Stimulated activated CD8-positive, alpha-beta memory T cell treated with anti-CD3 and anti-CD28 coated beads, Interleukin-12 subunit alpha, Interleukin-12 subunit beta, amount 100 ng/mL, for 24 hours (primary cell): ENCODE measurements around the gene WWOX.

ENCODE experiments used
- DNase-seq: peaks from one replicate; pipeline ENCODE4 v3.0.0-alpha.2; 2020; ENCODE audit errors: extremely low read depth

Gene WWOX

DNA sequence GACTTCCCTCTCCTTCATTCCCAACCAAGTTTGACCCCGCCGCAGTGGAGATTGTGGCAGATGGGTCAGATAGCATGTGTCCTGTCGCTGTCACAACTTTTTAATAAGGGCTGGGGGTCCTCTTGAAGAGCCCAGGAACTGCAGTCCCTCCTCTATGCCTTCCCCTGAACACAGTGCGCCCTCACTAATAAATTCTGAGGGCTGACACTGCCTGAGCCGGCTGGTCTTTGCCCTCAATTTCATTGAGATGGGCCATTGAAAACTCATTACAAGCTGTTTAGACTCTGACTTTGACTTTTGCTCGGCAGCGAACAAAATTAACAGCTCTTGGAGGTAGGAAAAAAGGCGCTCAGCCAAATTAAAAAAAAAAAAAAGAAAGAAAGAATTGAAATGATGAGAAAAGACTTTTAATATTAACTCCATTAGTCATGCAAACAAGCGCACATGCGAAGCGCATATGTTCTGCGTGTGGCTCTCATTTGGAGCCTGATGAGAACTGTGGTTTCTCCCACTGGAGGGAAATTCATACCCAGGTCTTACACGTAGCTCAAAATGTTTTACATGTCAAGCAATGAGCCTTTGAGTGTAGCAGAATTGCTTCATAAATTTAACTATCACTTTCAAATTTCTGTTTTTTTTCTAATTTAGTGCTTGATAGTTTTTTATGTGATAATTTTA is 704.7 kb downstream of the WWOX start:
- DNase-seq, result no peak

- DNase-seq, result no peak
These were observed 706.1 kb downstream of the WWOX start for GRCh38 chr16:78805556-78805955.

DNA sequence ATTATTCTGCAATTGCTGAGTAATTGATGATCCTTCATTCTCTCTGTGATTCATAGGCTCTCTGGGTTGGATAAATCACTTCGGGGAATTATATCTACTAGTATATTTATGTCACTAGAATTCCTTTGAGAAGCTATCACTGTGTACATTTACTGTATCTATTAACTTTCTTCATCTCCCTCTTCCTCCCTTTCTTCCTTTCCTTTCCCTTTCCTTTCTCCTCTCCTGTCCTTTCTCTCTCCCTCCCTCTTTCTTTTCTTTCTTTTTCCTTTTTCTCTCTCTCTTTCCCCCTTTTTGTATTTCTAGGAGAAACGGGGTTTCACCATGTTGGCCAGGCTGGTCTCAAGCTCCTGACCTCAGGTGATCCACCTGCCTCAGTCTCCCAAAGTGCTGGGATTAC is 711.8 kb downstream of the WWOX start:
- no peak for DNase-seq

GRCh38 chr16:78812582-78812981 is 713.1 kb downstream of the WWOX start:
- DNase-seq, result no peak

DNA sequence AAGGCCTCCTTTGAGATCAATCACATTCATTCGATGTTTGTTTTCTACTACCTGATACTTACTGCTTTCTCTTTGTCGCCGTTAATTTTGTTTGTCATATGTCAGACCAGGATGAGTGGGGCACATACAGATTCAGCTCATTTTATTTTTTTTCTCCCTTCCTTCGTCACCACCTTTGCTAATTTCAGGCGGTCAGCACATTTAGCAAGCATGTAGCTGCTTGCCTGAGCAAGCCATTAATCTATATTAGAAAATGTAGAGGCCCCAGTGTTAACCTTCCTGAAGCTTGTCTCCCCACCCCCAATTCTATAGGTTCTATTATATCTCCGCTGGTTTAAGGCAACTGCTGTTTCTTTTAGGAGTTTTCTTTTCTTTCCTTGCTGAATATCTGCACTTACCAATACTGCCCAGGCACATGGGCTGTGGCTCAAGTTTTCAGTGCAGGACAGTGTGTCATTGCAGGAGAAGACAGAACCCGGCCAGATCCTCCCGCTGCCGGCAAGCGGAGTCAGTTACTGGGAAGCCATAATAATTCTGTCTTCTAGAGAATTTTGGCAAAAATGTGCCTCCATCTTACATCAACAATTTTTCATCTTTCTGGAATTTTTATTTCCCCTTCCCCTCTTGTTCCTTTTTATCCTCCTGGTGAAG is 714.3 kb downstream of the WWOX start:
- no peak for DNase-seq

DNA sequence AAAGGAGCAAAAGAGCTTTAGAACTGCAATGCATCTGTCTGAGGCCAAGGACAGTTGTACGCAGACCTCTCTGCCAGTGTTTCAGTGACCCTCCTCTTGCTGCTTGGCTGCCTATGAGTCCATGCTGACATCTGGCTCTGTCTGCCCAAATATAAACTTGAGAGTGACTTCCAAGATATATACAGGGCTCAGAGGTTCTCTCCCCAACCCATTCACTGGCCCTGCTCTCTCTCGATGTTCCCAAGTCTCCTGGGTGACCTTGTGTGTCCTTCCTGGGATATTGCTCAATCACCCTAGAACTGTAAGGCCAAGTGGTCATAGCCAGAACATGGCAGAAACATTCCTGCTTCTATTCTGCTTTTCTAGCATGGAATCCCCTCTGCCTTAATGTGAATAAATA is 716.3 kb downstream of the WWOX start:
- DNase-seq, result no peak

DNA sequence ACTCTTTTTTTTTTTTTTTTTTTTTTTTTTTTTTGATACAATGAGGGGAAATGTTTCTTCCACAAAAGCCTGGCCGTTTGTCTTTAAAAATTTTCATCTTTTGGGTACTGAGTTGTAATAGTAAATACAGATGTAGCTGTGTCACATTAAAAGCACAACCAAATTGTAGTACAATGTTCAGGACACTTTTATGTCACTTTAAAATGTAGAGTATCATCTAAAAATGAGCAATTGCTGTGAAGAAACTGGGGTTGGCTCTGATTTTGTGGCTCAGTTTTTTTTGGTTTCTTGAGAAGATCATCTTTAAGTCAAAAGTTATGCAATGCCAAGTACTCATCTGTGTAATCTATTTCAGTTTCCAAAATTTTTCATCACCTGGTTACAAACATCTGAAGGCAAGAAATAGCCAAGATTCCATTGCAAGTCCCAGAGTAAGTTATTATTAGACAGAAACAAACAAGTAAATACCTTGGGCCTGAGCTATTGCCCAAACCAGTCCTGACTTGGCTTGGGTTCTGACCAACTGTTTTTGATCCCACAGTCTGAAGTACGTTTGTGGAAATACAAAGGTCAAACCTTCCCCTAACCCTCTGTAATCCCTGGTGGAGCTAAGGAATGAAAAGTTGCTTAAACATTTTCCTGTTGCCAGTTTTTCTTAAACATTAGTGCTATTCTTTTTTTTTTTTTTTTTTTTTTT is 717.2 kb downstream of the WWOX start:
- DNase-seq, result no peak

- DNase-seq, result no peak
These were observed 717.8 kb downstream of the WWOX start for GRCh38 chr16:78817200-78817739.

DNA sequence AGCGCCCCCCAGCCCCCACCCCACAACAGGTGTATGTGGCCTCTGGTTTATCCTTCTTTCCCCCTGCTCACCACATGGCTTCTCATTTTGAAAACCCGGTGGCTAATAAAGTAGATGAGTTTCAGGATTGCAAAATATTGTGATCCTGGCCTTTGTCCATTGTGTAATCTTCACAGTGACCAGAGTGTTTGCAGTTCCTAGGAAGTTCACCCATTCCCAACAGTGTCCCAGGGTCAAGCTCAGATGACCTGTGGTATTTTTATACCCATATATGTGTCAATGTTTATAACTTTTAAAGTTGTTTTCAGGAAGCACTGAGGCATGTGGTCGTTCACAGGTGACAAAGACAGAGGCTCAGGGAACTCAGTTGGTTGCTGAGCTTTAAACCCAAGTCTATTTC is 721.9 kb downstream of the WWOX start:
- no peak for DNase-seq

GRCh38 chr16:78822509-78822908 is 723.1 kb downstream of the WWOX start:
- DNase-seq, result no peak

DNA sequence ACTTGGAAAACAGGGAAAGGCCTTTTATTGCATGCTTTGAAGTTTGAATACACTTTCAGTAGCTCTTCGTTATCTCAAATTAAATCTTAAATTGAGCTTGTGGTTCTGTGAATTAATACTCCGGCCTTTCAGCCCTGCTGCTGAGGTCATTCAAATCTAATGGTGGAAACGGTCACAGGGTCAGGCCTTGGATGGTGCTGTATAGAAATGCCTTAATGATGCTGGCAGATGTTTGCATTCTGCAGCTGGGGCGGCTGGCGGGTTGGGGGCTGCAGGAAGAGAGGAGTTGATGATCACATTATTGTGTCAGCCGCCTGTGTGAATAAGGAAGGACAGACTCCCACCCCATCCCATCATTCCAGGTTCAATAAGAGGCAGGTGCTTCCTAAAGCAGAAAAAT is 723.6 kb downstream of the WWOX start:
- DNase-seq, result no peak

GRCh38 chr16:78829280-78829679 is 729.8 kb downstream of the WWOX start:
- DNase-seq, result no peak

DNA sequence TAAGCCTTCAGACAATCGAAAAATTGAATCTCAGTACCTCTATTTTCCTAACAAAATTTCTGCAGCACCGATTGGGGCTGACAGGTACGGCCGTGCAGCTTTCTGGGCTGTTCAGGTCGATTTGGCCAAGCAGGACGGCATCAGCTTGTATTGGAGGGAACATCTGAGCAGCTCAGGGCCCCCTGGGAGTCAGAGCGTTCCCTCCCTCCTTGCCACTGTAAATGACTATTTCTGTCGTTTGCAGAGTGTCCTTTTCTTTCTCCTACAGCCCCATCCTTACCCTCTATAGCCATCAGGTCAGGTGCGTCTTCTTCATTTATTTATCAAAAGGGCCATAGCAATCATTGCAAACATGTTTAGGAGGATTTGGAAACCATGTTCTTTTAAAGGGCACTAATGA is 731.1 kb downstream of the WWOX start:
- no peak for DNase-seq

- DNase-seq, result no peak
These were observed 732.6 kb downstream of the WWOX start for GRCh38 chr16:78832100-78832499.

- DNase-seq, result no peak
These were observed 737.5 kb downstream of the WWOX start for GRCh38 chr16:78836802-78837491.

GRCh38 chr16:78837706-78838105 is 738.3 kb downstream of the WWOX start:
- no peak for DNase-seq

DNA sequence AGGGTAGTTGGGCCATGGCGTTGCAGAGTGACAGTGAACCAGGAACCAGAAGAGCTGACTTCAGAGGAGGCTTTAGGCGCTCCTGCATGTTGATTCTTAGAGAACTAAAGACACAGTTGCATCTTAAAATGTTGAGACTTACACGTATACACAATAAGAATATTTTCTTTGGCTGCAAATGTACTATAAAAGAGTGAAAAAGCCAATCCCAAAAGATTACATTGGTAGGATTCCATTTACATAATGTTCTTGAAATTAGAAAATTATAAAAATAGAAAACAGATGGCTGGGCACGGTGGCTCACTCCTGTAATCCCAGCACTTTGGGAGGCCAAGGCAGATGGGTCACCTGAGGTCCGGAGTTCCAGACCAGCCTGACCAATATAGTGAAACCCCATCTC is 738.8 kb downstream of the WWOX start:
- no peak for DNase-seq

- DNase-seq, result no peak
These were observed 743.5 kb downstream of the WWOX start for GRCh38 chr16:78842950-78843349.

GRCh38 chr16:78843978-78844377 is 744.5 kb downstream of the WWOX start:
- no peak for DNase-seq

DNA sequence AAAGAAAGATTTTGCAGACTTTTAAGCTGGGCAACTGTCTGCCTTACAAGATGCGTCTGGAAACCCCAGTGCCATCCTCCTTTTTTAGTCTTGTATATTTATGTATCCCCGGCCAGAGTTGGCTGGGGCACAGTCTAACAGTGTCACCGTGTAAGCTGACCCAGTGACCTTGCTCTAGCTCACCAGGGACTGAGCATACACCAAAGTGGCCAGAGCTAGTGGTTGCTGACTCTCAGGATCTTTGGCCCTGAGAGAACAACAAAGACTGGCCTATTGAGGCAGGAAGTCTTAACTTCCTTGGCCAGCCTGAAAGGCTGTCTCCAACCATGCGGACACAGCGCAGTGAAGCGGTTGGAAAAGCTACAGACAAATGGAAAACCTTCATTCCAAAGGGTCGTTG is 745.2 kb downstream of the WWOX start:
- no peak for DNase-seq

DNA sequence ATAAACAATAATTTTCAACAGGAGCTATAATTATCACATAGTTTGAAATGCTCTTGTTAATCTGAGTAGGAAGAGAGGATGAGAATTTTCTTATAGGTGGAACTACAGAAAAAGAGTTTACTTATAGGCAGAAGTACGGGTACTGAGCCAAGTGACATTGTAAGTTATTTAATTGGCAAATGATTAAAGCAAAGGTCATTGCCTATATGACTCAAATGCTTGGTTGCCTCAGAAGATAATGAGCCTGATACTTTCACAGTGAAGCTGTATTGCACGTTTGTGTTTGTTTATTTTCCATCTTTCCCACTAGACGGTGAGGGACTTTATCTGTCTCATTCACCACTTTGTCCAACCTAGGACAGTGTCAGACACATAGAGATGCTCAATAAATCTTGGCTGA is 751.8 kb downstream of the WWOX start:
- no peak for DNase-seq

DNA sequence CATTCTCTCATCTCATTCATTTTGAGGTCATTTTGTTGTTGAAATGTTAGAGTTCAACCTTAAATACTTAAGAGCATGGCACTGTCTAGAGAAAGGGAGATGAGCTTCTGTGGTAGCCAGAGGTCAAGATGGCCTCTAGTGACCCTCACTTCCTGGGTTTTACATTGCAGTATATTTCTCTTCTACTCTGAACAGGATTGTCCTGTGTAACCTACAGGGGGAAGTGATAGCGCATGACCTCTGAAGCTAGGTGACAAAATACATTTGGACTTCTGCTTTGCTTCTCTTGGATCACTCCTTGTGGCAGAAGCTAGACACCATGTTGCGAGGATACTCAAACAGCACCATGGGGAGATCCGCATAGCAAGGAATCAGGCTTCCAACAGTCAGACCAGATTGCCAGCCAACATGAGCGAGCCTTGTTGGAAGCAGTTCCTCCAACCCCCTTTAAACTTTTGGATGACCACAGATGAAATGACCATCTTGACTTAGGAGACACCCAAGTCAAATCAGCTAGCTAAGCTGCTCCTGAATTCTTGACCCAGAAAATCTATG is 752.7 kb downstream of the WWOX start:
- no peak for DNase-seq
